Activated CD8-positive, alpha-beta memory T cell treated with anti-CD3 and anti-CD28 coated beads for 4 hours (primary cell): Measurements from ENCODE around the gene RAB23.
"Not testable (repeated sequence)": the region's sequence is repeated elsewhere in the genome, so short reads cannot be mapped to it uniquely, and the experiment has no call there.

ENCODE experiments used
- DNase-seq, 2 donors: peaks; one replicate each; pipeline ENCODE4 v3.0.0-alpha.2; 2020; ENCODE audit warnings: low read depth in 2 of 2

RAB23 gene

GRCh38 chr6:57243526-57243925 lies 21.4 kb upstream of the RAB23 start:
- DNase-seq = not testable (repeated sequence)

GRCh38 chr6:57242505-57242904 lies 20.4 kb upstream of the RAB23 start:
- no peak for DNase-seq

- DNase-seq = no peak
These were observed 4.1 kb upstream of the RAB23 start for GRCh38 chr6:57226221-57226620.

- no peak for DNase-seq
These were observed 2.8 kb upstream of the RAB23 start for GRCh38 chr6:57224769-57225515.

GRCh38 chr6:57222743-57223077 lies 603 bp upstream of the RAB23 start:
- DNase-seq = no peak

- peak in 1 of 2 donors; percentile 12 for DNase-seq
These were observed 744 bp downstream of the RAB23 start for GRCh38 chr6:57221191-57221935.

GRCh38 chr6:57220083-57220703 lies 1.9 kb downstream of the RAB23 start:
- DNase-seq = no peak

- no peak for DNase-seq
These were observed 4.8 kb downstream of the RAB23 start for GRCh38 chr6:57217270-57217669.

GRCh38 chr6:57216235-57217101 lies 5.6 kb downstream of the RAB23 start:
- no peak for DNase-seq

GRCh38 chr6:57215260-57215659 lies 6.8 kb downstream of the RAB23 start:
- no peak for DNase-seq

GRCh38 chr6:57210060-57210459 lies 12.0 kb downstream of the RAB23 start:
- no peak for DNase-seq

GRCh38 chr6:57209030-57209429 lies 13.1 kb downstream of the RAB23 start:
- DNase-seq = no peak

- DNase-seq = no peak
These were observed 14.2 kb downstream of the RAB23 start for GRCh38 chr6:57207872-57208271.

- no peak for DNase-seq
These were observed 15.0 kb downstream of the RAB23 start for GRCh38 chr6:57207141-57207540.

- no peak for DNase-seq
These were observed 16.4 kb downstream of the RAB23 start for GRCh38 chr6:57205550-57206328.

- no peak for DNase-seq
These were observed 20.4 kb downstream of the RAB23 start for GRCh38 chr6:57201718-57202117.

- DNase-seq = no peak
These were observed 23.0 kb downstream of the RAB23 start for GRCh38 chr6:57198926-57199636.

- DNase-seq = no peak
These were observed 26.6 kb downstream of the RAB23 start for GRCh38 chr6:57195457-57195856.

- no peak for DNase-seq
These were observed 28.9 kb downstream of the RAB23 start for GRCh38 chr6:57193177-57193576.

GRCh38 chr6:57190140-57190539 lies 32.0 kb downstream of the RAB23 start:
- no peak for DNase-seq

GRCh38 chr6:57183336-57183735 lies 38.8 kb downstream of the RAB23 start:
- DNase-seq = no peak
